ENCODE data around the gene MPLKIP.
"Not testable (repeated sequence)": the region's sequence is repeated elsewhere in the genome, so short reads cannot be mapped to it uniquely, and the experiment has no call there.

The MPLKIP gene

GRCh38 chr7:40133561-40134427, 628 bp downstream of the MPLKIP start:
- DNase-seq (ENCODE audit: low spot score) (no peak), FAIRE-seq (peak; percentile 4)

DNA sequence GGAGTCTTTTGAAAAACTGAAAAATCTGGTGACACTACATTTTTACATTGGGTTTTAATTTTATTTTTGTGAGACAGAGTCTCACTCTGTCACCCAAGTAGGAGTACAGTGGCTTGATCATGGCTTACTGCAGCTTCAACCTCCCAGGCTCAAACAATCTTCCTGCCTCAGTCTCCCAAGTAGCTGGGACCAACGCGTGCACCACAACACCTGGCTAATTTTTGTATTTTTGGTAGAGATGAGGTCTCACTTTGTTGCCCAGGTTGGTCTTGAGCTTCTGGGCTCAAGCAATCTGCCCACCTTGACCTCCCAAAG, 11.5 kb downstream of the MPLKIP start:
- FAIRE-seq (no peak), DNase-seq (ENCODE audit: low spot score) (no peak)

- DNase-seq (ENCODE audit: low spot score); FAIRE-seq: not testable (repeated sequence)
Observed at GRCh38 chr7:40122100-40122939, 12.1 kb downstream of the MPLKIP start.

- DNase-seq (ENCODE audit: low spot score) = no peak
- FAIRE-seq = no peak
Observed at GRCh38 chr7:40120020-40120419, 14.4 kb downstream of the MPLKIP start.

- DNase-seq (ENCODE audit: low spot score); FAIRE-seq: not testable (repeated sequence)
Observed at GRCh38 chr7:40118201-40118600, 16.2 kb downstream of the MPLKIP start.

DNA sequence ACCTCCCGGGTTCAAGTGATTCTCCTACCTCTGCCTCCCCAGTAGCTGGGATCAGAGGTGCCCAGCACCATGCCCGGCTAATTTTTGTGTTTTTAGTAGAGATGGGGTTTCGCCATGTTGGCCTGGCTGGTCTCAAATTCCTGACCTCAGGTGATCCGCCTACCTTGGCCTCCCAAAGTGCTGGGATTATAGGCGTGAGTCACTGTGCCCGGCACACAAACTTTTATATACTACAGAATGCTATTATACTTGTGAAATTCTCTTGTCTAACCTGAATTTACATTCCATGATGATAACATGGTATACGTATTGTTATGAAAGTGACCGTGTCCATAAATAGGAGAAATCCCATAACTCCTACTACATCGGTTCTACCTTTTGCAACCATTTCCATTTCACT, 17.2 kb downstream of the MPLKIP start:
- FAIRE-seq; DNase-seq (ENCODE audit: low spot score): not testable (repeated sequence)

DNA sequence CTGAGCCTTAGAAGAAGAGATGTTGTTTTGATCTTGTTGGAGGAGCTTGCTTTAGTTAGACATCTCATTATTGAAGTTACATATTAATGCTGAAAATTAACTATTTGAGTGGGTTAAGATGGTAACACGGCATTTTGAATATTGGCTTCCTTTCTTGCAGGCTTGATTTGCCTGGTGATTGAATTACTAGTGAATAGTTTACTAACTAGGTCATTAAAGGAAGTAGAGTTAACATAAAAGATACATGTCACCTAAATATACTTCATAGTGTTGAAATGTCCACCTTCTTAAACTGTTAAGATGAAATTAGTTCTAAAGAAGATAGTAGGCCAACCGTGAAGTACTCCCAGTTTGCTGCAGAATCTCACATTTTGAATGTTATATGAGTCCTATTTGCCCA, 18.5 kb downstream of the MPLKIP start:
- DNase-seq (ENCODE audit: low spot score) (no peak), FAIRE-seq (no peak)

DNA sequence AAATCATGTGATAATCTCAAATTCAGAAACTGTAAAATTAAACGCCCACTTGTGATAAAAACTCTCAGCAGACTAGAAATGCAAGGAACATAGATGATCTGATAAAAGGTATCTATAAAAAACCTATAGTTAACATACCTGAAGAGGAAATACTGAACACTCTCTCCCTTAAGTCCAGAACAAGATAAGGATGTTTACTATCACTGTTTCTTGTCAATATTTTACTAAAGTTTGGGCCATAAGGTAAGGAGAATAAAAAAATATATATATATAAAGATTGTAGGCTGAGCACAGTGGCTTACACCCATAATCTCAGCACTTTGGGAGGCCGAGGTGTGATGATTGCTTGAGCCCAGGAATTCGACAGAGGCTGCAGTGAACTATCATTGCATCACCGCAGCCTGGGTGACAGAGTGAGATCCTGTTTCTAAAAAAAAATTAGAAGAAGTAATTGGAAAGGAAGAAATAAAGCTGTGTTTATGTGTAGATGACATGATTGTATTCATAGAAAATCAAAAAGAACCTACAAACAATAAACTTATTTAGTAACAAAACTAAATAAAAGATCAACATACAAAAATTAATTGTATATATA, 28.4 kb downstream of the MPLKIP start:
- no peak for DNase-seq (ENCODE audit: low spot score)
- no peak for FAIRE-seq

DNA sequence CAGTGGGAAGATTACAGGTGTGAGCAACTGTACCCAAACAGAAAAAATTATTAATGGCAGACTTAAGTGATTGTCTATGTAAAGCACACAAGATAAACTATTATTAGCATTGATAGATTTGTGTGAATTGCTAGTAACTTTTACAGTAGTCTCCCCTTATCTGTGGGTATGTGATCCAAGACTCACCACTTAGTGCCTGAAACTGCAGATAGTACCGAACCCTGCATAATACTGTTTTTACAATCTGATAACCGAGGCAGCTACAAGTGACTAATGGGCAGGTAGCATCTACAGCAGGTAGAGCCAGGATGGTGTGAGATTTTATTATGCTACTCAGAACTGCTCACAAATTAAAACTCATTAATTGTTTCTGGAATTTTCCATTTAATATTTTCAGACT, 31.5 kb downstream of the MPLKIP start:
- FAIRE-seq = no peak
- no peak for DNase-seq (ENCODE audit: low spot score)

GRCh38 chr7:40101201-40101600, 33.2 kb downstream of the MPLKIP start:
- DNase-seq (ENCODE audit: low spot score) (no peak), FAIRE-seq (no peak)

- no peak for FAIRE-seq
- no peak for DNase-seq (ENCODE audit: low spot score)
Observed at GRCh38 chr7:40099837-40100236, 34.6 kb downstream of the MPLKIP start.

DNA sequence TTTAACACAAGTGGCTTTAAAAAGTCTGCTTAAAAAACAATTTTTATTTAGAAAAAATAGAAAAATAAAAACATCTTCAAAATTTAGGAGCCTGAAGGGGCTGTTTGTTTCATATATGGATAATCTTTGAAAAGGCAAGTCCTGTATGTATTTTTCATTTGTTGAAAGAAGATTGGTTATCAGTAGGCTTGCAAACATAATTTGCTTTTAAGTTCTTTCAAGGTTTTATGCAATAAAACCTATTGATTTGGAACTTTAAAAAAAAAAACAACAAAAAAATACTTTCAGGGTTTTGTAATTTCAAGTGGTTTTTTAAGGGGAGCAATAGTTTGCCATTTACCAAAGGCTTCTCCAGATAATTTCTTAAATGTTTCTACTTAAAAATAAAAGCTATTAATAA, 35.6 kb downstream of the MPLKIP start:
- FAIRE-seq (peak; percentile 32), DNase-seq (ENCODE audit: low spot score) (no peak)

GRCh38 chr7:40097728-40098127, 36.7 kb downstream of the MPLKIP start:
- FAIRE-seq = no peak
- DNase-seq (ENCODE audit: low spot score) = no peak

GRCh38 chr7:40095695-40096327, 38.6 kb downstream of the MPLKIP start:
- FAIRE-seq (no peak), DNase-seq (ENCODE audit: low spot score) (no peak)

DNA sequence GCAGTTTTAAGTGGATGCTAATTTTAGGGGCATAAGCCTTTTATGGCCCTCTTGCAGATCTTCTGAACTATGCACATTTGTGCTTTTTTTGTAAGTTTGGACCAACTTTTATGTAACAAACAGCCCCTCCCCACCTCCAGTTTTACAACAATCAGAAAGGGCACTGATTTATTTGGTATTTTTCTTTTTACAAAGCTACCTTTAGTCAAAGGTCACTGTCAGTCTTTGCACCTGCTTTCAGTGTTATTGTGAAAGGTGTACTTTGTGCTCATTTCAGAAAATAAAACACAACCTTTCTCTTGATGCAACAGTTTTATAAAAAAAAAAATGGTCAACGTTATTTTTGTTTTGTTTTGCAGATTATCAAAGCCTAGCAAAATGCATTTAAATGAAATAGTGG, 39.2 kb downstream of the MPLKIP start:
- DNase-seq (ENCODE audit: low spot score) = no peak
- FAIRE-seq = no peak

DNA sequence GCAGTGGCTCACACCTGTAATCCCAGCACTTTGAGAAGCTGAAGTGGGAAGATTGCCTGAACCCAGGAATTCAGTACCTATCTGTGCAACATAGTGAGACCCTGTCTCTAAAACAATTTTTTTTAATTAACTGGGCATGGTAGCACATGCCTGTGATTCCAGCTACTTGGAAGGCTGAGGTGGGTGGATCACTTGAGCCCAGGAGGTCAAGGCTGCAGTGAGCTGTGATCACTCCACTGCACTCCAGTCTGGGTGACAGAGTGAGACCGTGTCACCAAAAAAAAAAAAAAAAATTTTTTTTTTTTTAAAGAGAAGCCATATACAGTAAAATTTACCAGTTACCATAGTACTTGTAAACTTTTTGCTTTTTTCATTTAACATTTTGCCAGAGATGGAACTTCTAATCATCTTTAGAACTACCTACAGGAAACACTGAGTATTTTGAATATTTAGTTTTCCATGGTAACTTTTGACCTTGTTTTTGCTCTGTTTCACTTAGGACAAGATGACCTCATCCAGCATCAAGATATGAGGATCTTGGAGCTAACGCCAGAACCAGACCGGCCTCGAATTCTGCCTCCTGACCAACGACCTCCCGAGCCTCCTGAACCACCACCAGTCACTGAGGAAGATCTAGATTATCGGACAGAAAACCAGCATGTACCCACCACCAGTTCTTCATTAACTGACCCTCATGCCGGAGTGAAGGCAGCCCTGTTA, 40.6 kb downstream of the MPLKIP start:
- FAIRE-seq (no peak), DNase-seq (ENCODE audit: low spot score) (no peak)

- no peak for DNase-seq (ENCODE audit: low spot score)
- no peak for FAIRE-seq
Observed at GRCh38 chr7:40092182-40092581, 42.2 kb downstream of the MPLKIP start.

GRCh38 chr7:40077849-40078248, 56.6 kb downstream of the MPLKIP start:
- FAIRE-seq (no peak), DNase-seq (ENCODE audit: low spot score) (no peak)

Measured in RCC 7860 (cell line).